HG03064 (cell line): ENCODE measurements around the gene SCN7A.
"Not testable (repeated sequence)": the region's sequence is repeated elsewhere in the genome, so short reads cannot be mapped to it uniquely, and the experiment has no call there.

Experiments used
- ATAC-seq: cut with Tn5 transposase; IDR thresholded peaks from one replicate; pipeline ENCODE4 v1.9.1; 2021; ENCODE audit warnings: low read depth; ENCODE audit not compliant: unreplicated experiment

SCN7A gene

GRCh38 chr2:166364476-166365161 is 129.4 kb downstream of the SCN7A start:
- ATAC-seq = no peak

GRCh38 chr2:166361351-166362153 is 132.5 kb downstream of the SCN7A start:
- ATAC-seq = no peak

DNA sequence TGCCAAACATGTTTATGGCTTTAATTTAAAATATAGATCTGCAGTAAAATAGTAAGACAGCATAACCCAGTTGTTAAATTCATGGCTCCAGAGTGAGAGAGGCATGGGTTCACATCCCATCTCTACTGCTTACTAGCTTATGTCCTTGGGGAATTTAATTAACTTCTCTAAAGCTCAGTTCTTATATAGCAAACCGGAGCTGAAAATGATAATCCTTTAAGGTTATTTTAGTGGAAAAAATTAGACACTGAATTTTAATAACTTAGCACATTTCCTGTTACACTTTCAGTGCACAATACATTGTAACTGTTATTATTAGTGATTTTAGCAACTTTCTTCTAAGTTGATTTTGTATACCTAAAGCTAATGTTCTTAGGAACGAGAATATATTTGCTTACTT is 133.1 kb downstream of the SCN7A start:
- ATAC-seq = no peak

GRCh38 chr2:166360426-166360825 is 133.6 kb downstream of the SCN7A start:
- no peak for ATAC-seq

DNA sequence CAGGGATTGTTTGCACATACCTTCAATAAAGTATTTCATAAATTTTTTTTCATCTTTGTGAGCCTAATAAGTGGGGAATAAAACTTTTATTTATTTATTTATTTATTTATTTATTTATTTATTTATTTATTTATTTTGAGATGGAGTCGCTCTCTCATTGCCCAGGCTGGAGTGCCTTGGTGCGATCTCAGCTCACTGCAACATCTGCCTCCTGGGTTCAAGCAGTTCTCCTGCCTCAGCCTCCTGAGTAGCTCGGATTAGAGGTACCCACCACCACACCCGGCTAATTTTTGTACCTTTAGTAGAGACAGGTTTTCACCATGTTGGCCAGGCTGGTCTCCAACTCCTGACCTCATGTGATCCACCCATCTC is 136.1 kb downstream of the SCN7A start:
- ATAC-seq = not testable (repeated sequence)

GRCh38 chr2:166357068-166357949 is 136.7 kb downstream of the SCN7A start:
- no peak for ATAC-seq
